SK-N-SH (cell line): Measurements from ENCODE around the gene ATP8A2. TPM values are rescaled to one million over a fixed set of nuclear protein-coding genes. Genes with fewer than 3 reads are reported as not detected.

Experiments
- CTCF ChIA-PET: fragments of 300-600, 350-600 bp; formaldehyde crosslinking; extraction: SDS; loops from one replicate; lab custom pipeline; 2021; lab: Yijun Ruan, JAX
- POLR2A ChIA-PET: fragments of 350-600 bp; sonication (Branson Sonifier 250); formaldehyde crosslinking; extraction: SDS; loops from one replicate; lab custom pipeline; 2020; ENCODE audit warnings: antibody characterized with exemption, inconsistent platforms; lab: Yijun Ruan, JAX
- DNase-seq: peaks from one replicate; pipeline ENCODE4 v3.0.0; 2012
- H2AFZ ChIP-seq: fragments of 200-600 bp; sonication (generic); 2 replicates; pipeline ENCODE4 v1.8.1; 2016; ENCODE audit warnings: antibody characterized with exemption, mild to moderate bottlenecking, low read depth
- H3F3A ChIP-seq: fragments of 200-600 bp; sonication (generic); replicated peaks from 2 replicates; pipeline ENCODE3; 2016; ENCODE audit warnings: antibody characterized with exemption, mild to moderate bottlenecking; ENCODE audit not compliant: insufficient read depth
- H3K27ac ChIP-seq, 2 experiments: fragments of 200-500 bp in 1 of 2; fragments of 200-600 bp in 1 of 2; sonication (Bioruptor generic) in 1 of 2; sonication (generic), shearing (Covaris generic) in 1 of 2; 2 replicates each; pipeline versions ENCODE4 v1.5.1 to v1.6.1; 2014 to 2016; ENCODE audit warnings: low read depth in 2 of 2, inconsistent platforms in 1 of 2, low read length in 1 of 2, mild to moderate bottlenecking in 1 of 2, mixed read lengths in 1 of 2
- H3K27me3 ChIP-seq: fragments of 200-600 bp; sonication (generic), shearing (Covaris generic); 2 replicates; pipeline ENCODE4 v1.6.1; 2016; ENCODE audit warnings: mixed run types; ENCODE audit not compliant: insufficient read depth
- H3K36me3 ChIP-seq, 2 experiments: fragments of 200-500 bp in 1 of 2; fragments of 200-600 bp in 1 of 2; sonication (Bioruptor generic) in 1 of 2; sonication (generic) in 1 of 2; replicated peaks in 1 of 2; 2 replicates each; pipeline versions ENCODE3 to v1.5.1; 2014 to 2016; ENCODE audit warnings: low read length in 1 of 2, mild to moderate bottlenecking in 1 of 2; ENCODE audit not compliant: insufficient read depth in 2 of 2, control insufficient read depth in 1 of 2
- H3K4me1 ChIP-seq, 2 experiments: fragments of 200-500 bp in 1 of 2; fragments of 200-600 bp in 1 of 2; sonication (Bioruptor generic) in 1 of 2; sonication (generic), shearing (Covaris generic) in 1 of 2; 2 replicates each; pipeline versions ENCODE4 v1.5.1 to v1.6.1; 2014 to 2016; ENCODE audit warnings: low read depth in 1 of 2, low read length in 1 of 2, mixed run types in 1 of 2; ENCODE audit not compliant: insufficient read depth in 2 of 2, control insufficient read depth in 1 of 2
- H3K4me2 ChIP-seq: fragments of 200-600 bp; sonication (generic), shearing (Covaris generic); 2 replicates; pipeline ENCODE4 v1.6.1; 2017; ENCODE audit warnings: mixed run types
- H3K4me3 ChIP-seq, 2 experiments: fragments of 200-500 bp in 1 of 2; fragments of 200-600 bp in 1 of 2; sonication (Bioruptor generic) in 1 of 2; sonication (generic), shearing (Covaris generic) in 1 of 2; 2 replicates each; pipeline versions ENCODE4 v1.5.1 to v1.8.1; 2014 to 2016; ENCODE audit warnings: low read depth in 2 of 2, inconsistent platforms in 1 of 2, low read length in 1 of 2, mild to moderate bottlenecking in 1 of 2, mixed read lengths in 1 of 2, moderate library complexity in 1 of 2
- H3K79me2 ChIP-seq: fragments of 200-600 bp; sonication (generic); 2 replicates; pipeline ENCODE4 v1.8.1; 2017; ENCODE audit warnings: mild to moderate bottlenecking; ENCODE audit not compliant: insufficient read depth
- H3K9ac ChIP-seq: fragments of 200-600 bp; sonication (generic); 2 replicates; pipeline ENCODE4 v1.6.1; 2017; ENCODE audit warnings: mixed run types
- H3K9me2 ChIP-seq: fragments of 200-600 bp; sonication (generic); 2 replicates; pipeline ENCODE4 v1.6.1; 2017; ENCODE audit warnings: mixed run types
- H3K9me3 ChIP-seq: fragments of 200-600 bp; sonication (generic); 2 replicates; pipeline ENCODE4 v1.6.1; 2017; ENCODE audit warnings: mixed run types, mild to moderate bottlenecking, moderate library complexity
- H4K20me1 ChIP-seq: fragments of 200-600 bp; sonication (generic); 2 replicates; pipeline ENCODE4 v1.6.1; 2017; ENCODE audit warnings: mild to moderate bottlenecking, mixed run types; ENCODE audit not compliant: insufficient read depth
- CHD2 ChIP-seq: fragments of 150-350 bp; IDR thresholded peaks from 2 replicates; pipeline ENCODE4 v1.6.1; 2018; ENCODE audit warnings: low read length; ENCODE audit not compliant: partially characterized antibody
- ELF1 ChIP-seq: IDR thresholded peaks from 2 replicates; pipeline ENCODE4 v1.4.0; 2012
- EP300 ChIP-seq, 2 experiments: IDR thresholded peaks; 2 replicates each; pipeline versions ENCODE4 v1.4.0 to v1.6.1; 2012; ENCODE audit warnings: borderline replicate concordance in 1 of 2, low read depth in 1 of 2, low read length in 1 of 2
- EZH2phosphoT487 ChIP-seq: fragments of 200-600 bp; sonication (generic); IDR thresholded peaks from 2 replicates; pipeline ENCODE4 v1.6.1; 2017; ENCODE audit warnings: low read depth, mixed run types, mild to moderate bottlenecking, antibody characterized with exemption, moderate library complexity, borderline replicate concordance
- FOSL2 ChIP-seq: IDR thresholded peaks from 2 replicates; pipeline ENCODE4 v1.4.0; 2012; ENCODE audit warnings: low read depth, mild to moderate bottlenecking, moderate library complexity, borderline replicate concordance
- FOXJ3 ChIP-seq: sonication (generic); formaldehyde crosslinking; IDR thresholded peaks from 2 replicates; pipeline ENCODE4 v1.5.1; 2020; ENCODE audit warnings: mild to moderate bottlenecking, missing genetic modification reagents
- FOXM1 ChIP-seq: IDR thresholded peaks from 2 replicates; pipeline ENCODE4 v1.4.0; 2012; ENCODE audit warnings: low read depth, mild to moderate bottlenecking
- JUND ChIP-seq: IDR thresholded peaks from 2 replicates; pipeline ENCODE4 v1.4.0; 2012
- MEF2A ChIP-seq: IDR thresholded peaks from 2 replicates; pipeline ENCODE4 v1.4.0; 2012; ENCODE audit warnings: low read depth, borderline replicate concordance
- NFIC ChIP-seq: IDR thresholded peaks from 2 replicates; pipeline ENCODE4 v1.4.0; 2012; ENCODE audit warnings: borderline replicate concordance
- NRF1 ChIP-seq: IDR thresholded peaks from 2 replicates; pipeline ENCODE4 v1.6.1; 2012; ENCODE audit warnings: low read depth, mild to moderate bottlenecking, low read length
- PBX3 ChIP-seq: IDR thresholded peaks from 2 replicates; pipeline ENCODE4; 2012
- POLR2AphosphoS5 ChIP-seq: IDR thresholded peaks from 2 replicates; pipeline ENCODE4 v1.6.1; 2012; ENCODE audit warnings: low read depth, low read length
- TAF1 ChIP-seq: IDR thresholded peaks from 2 replicates; pipeline ENCODE4 v1.6.1; 2012; ENCODE audit warnings: low read depth, mild to moderate bottlenecking, low read length, moderate library complexity, borderline replicate concordance
- TCF12 ChIP-seq: IDR thresholded peaks from 2 replicates; pipeline ENCODE4 v1.4.0; 2012
- YY1 ChIP-seq: IDR thresholded peaks from 2 replicates; pipeline ENCODE4 v1.4.0; 2012; ENCODE audit warnings: low read depth, mild to moderate bottlenecking
- WGBS: methylation state at CpG from one replicate; pipeline ENCODE4 v1.1.6; 2017; ENCODE audit warnings: low lambda C conversion rate; 5-methylcytosine and 5-hydroxymethylcytosine counted together
- polyA plus RNA-seq, 3 experiments: library from polyadenylated mRNA; depleted of rRNA; stranded (reverse); fragments of >200 nt; gene quantifications; 2 replicates each; pipeline ENCODE4 v1.2.3, GENCODE V29; 2012
- TF ChIP-seq, protein P1 (sequence below): IDR thresholded peaks from 2 replicates; pipeline ENCODE4 v1.4.0; 2012; ENCODE audit warnings: low read depth, borderline replicate concordance
- TF ChIP-seq, protein P2 (sequence below): fragments of 150-350 bp; IDR thresholded peaks from 2 replicates; pipeline ENCODE4 v1.6.1; 2017; ENCODE audit warnings: antibody characterized with exemption, low read length, low read depth, borderline replicate concordance

ATP8A2 gene
- polyA plus RNA-seq, 1 of the 3 experiments (the other 2 are of a cell fraction) = 0.02 TPM

DNA sequence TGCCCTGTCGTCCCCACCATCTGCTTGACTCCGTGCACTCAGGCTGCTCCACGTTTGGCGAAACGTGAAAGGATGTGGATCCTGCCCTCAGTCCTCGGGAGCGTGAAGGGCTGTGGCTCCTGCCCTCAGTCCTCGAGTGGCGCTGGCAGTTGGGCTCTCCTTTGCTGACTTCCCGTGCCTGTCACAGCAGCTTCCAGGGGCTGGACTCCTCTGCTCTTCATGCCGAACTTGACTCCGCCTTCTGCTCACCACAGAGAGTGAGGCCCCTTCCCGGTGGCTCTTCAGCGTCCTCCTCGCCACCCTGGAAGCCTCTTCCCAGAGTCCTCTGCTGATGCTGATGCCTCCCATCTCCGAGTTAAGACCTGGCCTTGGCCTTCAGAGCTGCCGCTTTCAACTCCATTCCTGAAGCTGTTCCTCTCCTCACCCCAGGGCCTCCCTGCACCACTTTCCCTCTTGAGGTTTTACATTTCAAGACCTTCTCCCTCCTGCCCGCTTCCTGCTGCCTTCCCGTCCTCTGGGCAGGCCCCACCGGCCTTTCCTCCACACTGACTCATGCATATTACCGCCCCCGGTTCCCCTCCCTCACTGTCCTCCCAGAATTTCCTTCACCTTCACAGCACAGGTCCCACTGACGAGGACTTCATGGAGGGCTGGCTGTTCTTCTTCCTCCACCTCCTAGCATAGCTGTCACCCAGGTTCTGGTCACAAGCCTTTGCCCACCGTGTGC, 568.4 kb downstream of the ATP8A2 start:
- CTCF ChIA-PET = no interaction called here
- no peak for DNase-seq
- no peak overlapping the region for H3K4me3 ChIP-seq
- H2AFZ ChIP-seq = no peak overlapping the region
- TF ChIP-seq TCF12 (no peak), FOXM1 (no peak), NFIC (no peak), EZH2phosphoT487 (no peak), PBX3 (no peak), POLR2AphosphoS5 (no peak), ELF1 (no peak), FOSL2 (no peak), JUND (no peak), YY1 (no peak), MEF2A (no peak), EP300 (IDR thresholded peaks at IDR 0.05; ENCODE audit: borderline replicate concordance in 1 of 2, low read depth in 1 of 2, low read length in 1 of 2) (no peak)
- TF ChIP-seq, protein P1, sequence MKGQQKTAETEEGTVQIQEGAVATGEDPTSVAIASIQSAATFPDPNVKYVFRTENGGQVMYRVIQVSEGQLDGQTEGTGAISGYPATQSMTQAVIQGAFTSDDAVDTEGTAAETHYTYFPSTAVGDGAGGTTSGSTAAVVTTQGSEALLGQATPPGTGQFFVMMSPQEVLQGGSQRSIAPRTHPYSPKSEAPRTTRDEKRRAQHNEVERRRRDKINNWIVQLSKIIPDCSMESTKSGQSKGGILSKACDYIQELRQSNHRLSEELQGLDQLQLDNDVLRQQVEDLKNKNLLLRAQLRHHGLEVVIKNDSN = no peak
- WGBS = 57% methylated on average over 23 of the region's 24 CpGs
- H3K4me2 ChIP-seq = no peak overlapping the region
- no peaks in the 10 kb centered on the region for H3K9me3 ChIP-seq
- no peaks in the 10 kb centered on the region for H3K79me2 ChIP-seq
- no peaks in the 10 kb centered on the region for H3K27me3 ChIP-seq
- H3K27ac ChIP-seq = no peak overlapping the region
- POLR2A ChIA-PET = no interaction called here
- H3K9ac ChIP-seq = no peak overlapping the region
- no peaks in the 10 kb centered on the region for H3K36me3 ChIP-seq
- H3F3A ChIP-seq = no peaks in the 10 kb centered on the region
- no peaks in the 10 kb centered on the region; a peak in 1 of 4 replicates for H3K4me1 ChIP-seq
- no peaks in the 10 kb centered on the region for H4K20me1 ChIP-seq
- no peaks in the 10 kb centered on the region for H3K9me2 ChIP-seq

- H3K4me2 ChIP-seq = no peak overlapping the region
- TF ChIP-seq CHD2 = no peak
- no peak for TF ChIP-seq NRF1
- TF ChIP-seq TAF1 = no peak
- no peak for TF ChIP-seq FOXJ3 (CRISPR knock-in tag)
- TF ChIP-seq, protein P2, sequence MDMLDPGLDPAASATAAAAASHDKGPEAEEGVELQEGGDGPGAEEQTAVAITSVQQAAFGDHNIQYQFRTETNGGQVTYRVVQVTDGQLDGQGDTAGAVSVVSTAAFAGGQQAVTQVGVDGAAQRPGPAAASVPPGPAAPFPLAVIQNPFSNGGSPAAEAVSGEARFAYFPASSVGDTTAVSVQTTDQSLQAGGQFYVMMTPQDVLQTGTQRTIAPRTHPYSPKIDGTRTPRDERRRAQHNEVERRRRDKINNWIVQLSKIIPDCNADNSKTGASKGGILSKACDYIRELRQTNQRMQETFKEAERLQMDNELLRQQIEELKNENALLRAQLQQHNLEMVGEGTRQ = no peak
- TF ChIP-seq YY1 = no peak
- TF ChIP-seq, all 33 proteins: peak for 0
- ChIA-PET POLR2A (no interaction called here), CTCF (no interaction called here)
- Histone ChIP-seq H3K9me3 (no peaks in the 10 kb centered on the region), H3K79me2 (no peaks in the 10 kb centered on the region), H3K4me1 (peaks cover 0 to 5% of the 10 kb centered on the region in 2 experiments; a peak in 1 of 4 replicates), H4K20me1 (no peaks in the 10 kb centered on the region), H3K9me2 (no peaks in the 10 kb centered on the region), H3K27me3 (no peaks in the 10 kb centered on the region), H3F3A (no peaks in the 10 kb centered on the region), H3K27ac (no peak overlapping the region), H2AFZ (no peak overlapping the region), H3K4me3 (no peak overlapping the region), H3K36me3 (no peaks in the 10 kb centered on the region), H3K9ac (no peak overlapping the region)
- 17% methylated on average over 3 of the region's 5 CpGs for WGBS
- no peak for DNase-seq
Observed at GRCh38 chr13:25943081-25943480, 571.3 kb downstream of the ATP8A2 start.
